Measurements from ENCODE around the gene SLC1A7. TPM values are rescaled to one million over a fixed set of nuclear protein-coding genes. Genes with fewer than 3 reads are reported as not detected.

Gene SLC1A7
- total and polyA plus RNA-seq, 2 donors (not counting 1 experiment from before 2014, with no cell fraction given): 0.10 TPM; not detected in 1

DNA sequence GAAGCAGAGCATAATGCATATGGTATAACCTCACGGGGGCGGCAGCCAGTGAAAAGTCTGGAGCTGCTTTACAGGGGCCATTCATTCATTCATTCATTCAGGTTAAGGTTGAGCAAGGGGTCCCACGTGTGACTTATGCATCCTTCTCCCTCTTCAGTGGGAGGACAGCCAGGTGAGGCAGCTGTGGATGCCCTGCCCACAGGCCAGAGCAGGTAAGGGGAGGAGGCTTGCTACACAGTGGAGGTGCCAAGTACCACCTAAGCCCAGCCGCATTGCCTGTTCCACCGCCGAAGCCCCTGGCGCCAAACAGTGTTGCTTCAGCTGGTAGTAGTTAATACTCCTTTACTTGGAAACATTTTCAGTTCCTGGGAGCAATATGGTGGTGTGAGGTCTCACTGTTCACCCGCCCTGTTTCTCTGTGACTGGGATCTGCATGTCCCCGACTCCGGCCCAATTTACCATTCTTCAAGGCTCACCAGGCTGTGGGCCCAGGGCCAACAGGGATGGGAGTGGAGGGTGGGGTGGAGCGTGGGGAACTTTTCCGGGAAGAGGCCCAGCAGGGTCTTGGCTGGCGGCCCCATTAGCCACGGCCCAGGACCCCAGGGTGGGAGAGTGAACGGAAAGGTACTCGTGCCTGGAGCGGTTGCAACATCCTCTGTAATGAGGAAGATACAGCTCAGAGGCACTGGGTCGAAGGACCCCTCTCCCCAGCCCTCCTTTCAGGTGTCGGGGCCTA, 81.1 kb downstream of the SLC1A7 start:
- H3K79me2 ChIP-seq (ENCODE audit: control insufficient read depth, insufficient read depth, low read length): no peaks in the 10 kb centered on the region
- no peaks in the 10 kb centered on the region for H3K9me3 ChIP-seq (ENCODE audit: control extremely low read depth in 1 of 3, control insufficient read depth in 2 of 3, insufficient read depth in 1 of 3, low read length in 2 of 3)
- TF ChIP-seq EZH2 (IDR thresholded peaks at IDR 0.05; ENCODE audit: borderline replicate concordance, insufficient read depth, low read depth, low read length, poor library complexity, severe bottlenecking): no peak
- TF ChIP-seq, protein P1, sequence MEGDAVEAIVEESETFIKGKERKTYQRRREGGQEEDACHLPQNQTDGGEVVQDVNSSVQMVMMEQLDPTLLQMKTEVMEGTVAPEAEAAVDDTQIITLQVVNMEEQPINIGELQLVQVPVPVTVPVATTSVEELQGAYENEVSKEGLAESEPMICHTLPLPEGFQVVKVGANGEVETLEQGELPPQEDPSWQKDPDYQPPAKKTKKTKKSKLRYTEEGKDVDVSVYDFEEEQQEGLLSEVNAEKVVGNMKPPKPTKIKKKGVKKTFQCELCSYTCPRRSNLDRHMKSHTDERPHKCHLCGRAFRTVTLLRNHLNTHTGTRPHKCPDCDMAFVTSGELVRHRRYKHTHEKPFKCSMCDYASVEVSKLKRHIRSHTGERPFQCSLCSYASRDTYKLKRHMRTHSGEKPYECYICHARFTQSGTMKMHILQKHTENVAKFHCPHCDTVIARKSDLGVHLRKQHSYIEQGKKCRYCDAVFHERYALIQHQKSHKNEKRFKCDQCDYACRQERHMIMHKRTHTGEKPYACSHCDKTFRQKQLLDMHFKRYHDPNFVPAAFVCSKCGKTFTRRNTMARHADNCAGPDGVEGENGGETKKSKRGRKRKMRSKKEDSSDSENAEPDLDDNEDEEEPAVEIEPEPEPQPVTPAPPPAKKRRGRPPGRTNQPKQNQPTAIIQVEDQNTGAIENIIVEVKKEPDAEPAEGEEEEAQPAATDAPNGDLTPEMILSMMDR (IDR thresholded peaks at IDR 0.05): no peak
- ChIA-PET CTCF (no interaction called here), POLR2A (no interaction called here)
- no peak overlapping the region for H3K9ac ChIP-seq (ENCODE audit: low read length)
- H3K27ac ChIP-seq (ENCODE audit: low read length in 2 of 2): no peak overlapping the region
- H3K4me3 ChIP-seq (ENCODE audit: control extremely low read depth in 1 of 5, extremely low read depth in 1 of 5, insufficient read depth in 1 of 5, low read depth in 2 of 5, low read length in 4 of 5): no peak overlapping the region
- intact Hi-C loops (cut with micrococcal nuclease): no loop called here
- H4K20me1 ChIP-seq (ENCODE audit: control insufficient read depth, insufficient read depth, low read length, poor library complexity, severe bottlenecking): no peaks in the 10 kb centered on the region
- H3K4me2 ChIP-seq (replicated peaks; ENCODE audit: low read depth, low read length, poor library complexity, severe bottlenecking): no peak overlapping the region
- Mint-ChIP-seq H3K4me1 (peaks cover 8% of the 10 kb centered on the region), H3K27ac (no peak overlapping the region), H3K27me3 (peaks cover 39% of the 10 kb centered on the region), H3K9me3 (ENCODE audit: insufficient read depth) (no peaks in the 10 kb centered on the region), H3K4me3 (peak overlapping the region; percentile 49)
- H3K27me3 ChIP-seq (replicated peaks in 1 of 4; ENCODE audit: control extremely low read depth in 1 of 4, control insufficient read depth in 3 of 4, insufficient read depth in 4 of 4, low read length in 3 of 4): peaks cover 0 to 46% (median 13%) of the 10 kb centered on the region in 4 experiments
- no peaks in the 10 kb centered on the region for H3K36me3 ChIP-seq (replicated peaks in 1 of 2; ENCODE audit: control extremely low read depth in 1 of 2, control insufficient read depth in 1 of 2, extremely low read depth in 1 of 2, insufficient read depth in 2 of 2, low read length in 1 of 2)
- peaks cover 9 to 13% of the 10 kb centered on the region in 2 donors for H3K4me1 ChIP-seq (ENCODE audit: control insufficient read depth in 2 of 2, insufficient read depth in 2 of 2, low read length in 2 of 2)
- no peak overlapping the region for H2AFZ ChIP-seq (ENCODE audit: insufficient read depth, low read depth, low read length, poor library complexity, severe bottlenecking)
- DNase-seq (no peak), ATAC-seq (ENCODE audit: low read depth) (no peak)
- 49% methylated on average over 18 of the region's 19 CpGs for WGBS (ENCODE audit: insufficient coverage)

- Histone ChIP-seq H3K4me3 (ENCODE audit: control extremely low read depth in 1 of 5, extremely low read depth in 1 of 5, insufficient read depth in 1 of 5, low read depth in 2 of 5, low read length in 4 of 5) (no peak overlapping the region), H3K4me1 (ENCODE audit: control insufficient read depth in 2 of 2, insufficient read depth in 2 of 2, low read length in 2 of 2) (peaks cover 9 to 13% of the 10 kb centered on the region in 2 donors), H3K4me2 (replicated peaks; ENCODE audit: low read depth, low read length, poor library complexity, severe bottlenecking) (no peak overlapping the region), H2AFZ (ENCODE audit: insufficient read depth, low read depth, low read length, poor library complexity, severe bottlenecking) (no peak overlapping the region), H3K36me3 (replicated peaks in 1 of 2; ENCODE audit: control extremely low read depth in 1 of 2, control insufficient read depth in 1 of 2, extremely low read depth in 1 of 2, insufficient read depth in 2 of 2, low read length in 1 of 2) (no peaks in the 10 kb centered on the region), H3K9me3 (ENCODE audit: control extremely low read depth in 1 of 3, control insufficient read depth in 2 of 3, insufficient read depth in 1 of 3, low read length in 2 of 3) (no peaks in the 10 kb centered on the region), H3K27ac (ENCODE audit: low read length in 2 of 2) (no peak overlapping the region), H3K79me2 (ENCODE audit: control insufficient read depth, insufficient read depth, low read length) (no peaks in the 10 kb centered on the region), H4K20me1 (ENCODE audit: control insufficient read depth, insufficient read depth, low read length, poor library complexity, severe bottlenecking) (no peaks in the 10 kb centered on the region), H3K27me3 (replicated peaks in 1 of 4; ENCODE audit: control extremely low read depth in 1 of 4, control insufficient read depth in 3 of 4, insufficient read depth in 4 of 4, low read length in 3 of 4) (peaks cover 0 to 46% (median 13%) of the 10 kb centered on the region in 4 experiments), H3K9ac (ENCODE audit: low read length) (no peak overlapping the region)
- DNase-seq: no peak
- H3K9me3 Mint-ChIP-seq (ENCODE audit: insufficient read depth): no peaks in the 10 kb centered on the region
- TF ChIP-seq, protein P1 (IDR thresholded peaks at IDR 0.05): no peak
- no peak for TF ChIP-seq EZH2 (IDR thresholded peaks at IDR 0.05; ENCODE audit: borderline replicate concordance, insufficient read depth, low read depth, low read length, poor library complexity, severe bottlenecking)
- intact Hi-C loops (cut with micrococcal nuclease): no loop called here
- H3K4me3 Mint-ChIP-seq: no peak overlapping the region
- no peak for ATAC-seq (ENCODE audit: low read depth)
- H3K27me3 Mint-ChIP-seq: peaks cover 37% of the 10 kb centered on the region
- ChIA-PET CTCF (no interaction called here), POLR2A (no interaction called here)
- WGBS (ENCODE audit: insufficient coverage): no CpG with 5 or more reads among the region's 1 CpG
- H3K4me1 Mint-ChIP-seq: peaks cover 8% of the 10 kb centered on the region
- no peak overlapping the region for H3K27ac Mint-ChIP-seq
Measured at GRCh38 chr1:53060579-53060978, 81.9 kb downstream of the SLC1A7 start.
